DMS53 treated with DMSO at 0.1 percent for 48 hours (cell line): ENCODE data around the gene NSMCE1.

Source experiments
- DNase-seq: peaks from one replicate; lab custom pipeline; 2025; ENCODE audit not compliant: unreplicated experiment; lab: John Stamatoyannopoulos, UW

Gene NSMCE1

GRCh38 chr16:27245276-27246172 is 23.0 kb downstream of the NSMCE1 start:
- DNase-seq = no peak

- DNase-seq = no peak
Measured at GRCh38 chr16:27244363-27244755, 24.2 kb downstream of the NSMCE1 start.

GRCh38 chr16:27243725-27244362 is 24.7 kb downstream of the NSMCE1 start:
- DNase-seq = no peak

- no peak for DNase-seq
Measured at GRCh38 chr16:27242868-27243590, 25.5 kb downstream of the NSMCE1 start.

GRCh38 chr16:27242398-27242797 is 26.2 kb downstream of the NSMCE1 start:
- no peak for DNase-seq

- no peak for DNase-seq
Measured at GRCh38 chr16:27241658-27242057, 26.9 kb downstream of the NSMCE1 start.

- no peak for DNase-seq
Measured at GRCh38 chr16:27240948-27241531, 27.5 kb downstream of the NSMCE1 start.

- DNase-seq = no peak
Measured at GRCh38 chr16:27239906-27240655, 28.5 kb downstream of the NSMCE1 start.

GRCh38 chr16:27239026-27239425 is 29.5 kb downstream of the NSMCE1 start:
- no peak for DNase-seq

- no peak for DNase-seq
Measured at GRCh38 chr16:27238591-27238990, 30.0 kb downstream of the NSMCE1 start.

- DNase-seq = no peak
Measured at GRCh38 chr16:27238016-27238587, 30.5 kb downstream of the NSMCE1 start.

GRCh38 chr16:27237219-27238015 is 31.2 kb downstream of the NSMCE1 start:
- DNase-seq = no peak

GRCh38 chr16:27236635-27237218 is 31.8 kb downstream of the NSMCE1 start:
- DNase-seq = no peak

- DNase-seq = no peak
Measured at GRCh38 chr16:27235938-27236245, 32.7 kb downstream of the NSMCE1 start.

- DNase-seq = peak; percentile 44
Measured at GRCh38 chr16:27235055-27235937, 33.3 kb downstream of the NSMCE1 start.

- DNase-seq = no peak
Measured at GRCh38 chr16:27234603-27235002, 34.0 kb downstream of the NSMCE1 start.

GRCh38 chr16:27234171-27234570 is 34.4 kb downstream of the NSMCE1 start:
- DNase-seq = no peak

GRCh38 chr16:27233731-27234130 is 34.8 kb downstream of the NSMCE1 start:
- DNase-seq = no peak
